HepG2 (cell line): ENCODE results near the gene ANKRD6. TPM values are rescaled to one million over a fixed set of nuclear protein-coding genes. Genes with fewer than 3 reads are reported as not detected.

Source experiments
- CHD2 ChIP-seq: IDR thresholded peaks from 2 replicates; pipeline ENCODE4 v1.6.1; 2011; ENCODE audit warnings: low read depth, low read length, improper control_type of control experiment
- HCFC1 ChIP-seq: fragments of 150-350 bp; IDR thresholded peaks from 2 replicates; pipeline ENCODE4 v1.6.1; 2014; ENCODE audit warnings: low read depth, low read length
- MAFK ChIP-seq, 2 experiments: IDR thresholded peaks in 1 of 2; conservative IDR thresholded peaks in 1 of 2; 2 replicates each; pipeline ENCODE4 v1.6.1; 2011; ENCODE audit warnings: improper control_type of control experiment in 2 of 2, low read length in 2 of 2
- MAZ ChIP-seq, 2 experiments: sonication (generic) in 1 of 2; formaldehyde crosslinking in 1 of 2; IDR thresholded peaks; 2 replicates each; pipeline versions ENCODE4 v1.5.0 to v1.6.1; 2012 to 2020; ENCODE audit warnings: low read depth in 2 of 2, mild to moderate bottlenecking in 2 of 2, borderline replicate concordance in 1 of 2, improper control_type of control experiment in 1 of 2, low read length in 1 of 2, missing genetic modification reagents in 1 of 2, moderate library complexity in 1 of 2
- POLR2AphosphoS5 ChIP-seq: IDR thresholded peaks from 2 replicates; pipeline ENCODE4 v1.6.1; 2012; ENCODE audit warnings: low read depth, low read length
- TCF7L2 ChIP-seq: IDR thresholded peaks from 2 replicates; pipeline ENCODE4 v1.6.1; 2011; ENCODE audit warnings: mild to moderate bottlenecking, low read depth, low read length, moderate library complexity
- TOPORS ChIP-seq: sonication (generic); formaldehyde crosslinking; IDR thresholded peaks from 2 replicates; pipeline ENCODE4 v1.8.0; 2023; ENCODE audit warnings: mild to moderate bottlenecking, missing genetic modification reagents
- TSC22D2 ChIP-seq: sonication (generic); formaldehyde crosslinking; IDR thresholded peaks from 2 replicates; pipeline ENCODE4 v1.5.1; 2020; ENCODE audit warnings: missing genetic modification reagents, mild to moderate bottlenecking, borderline replicate concordance
- WIZ ChIP-seq: sonication (generic); formaldehyde crosslinking; IDR thresholded peaks from 2 replicates; pipeline ENCODE4 v1.5.1; 2020; ENCODE audit warnings: mild to moderate bottlenecking, missing genetic modification reagents
- ZFP41 ChIP-seq: sonication (generic); formaldehyde crosslinking; IDR thresholded peaks from 2 replicates; pipeline ENCODE4 v1.4.0; 2020; ENCODE audit warnings: mild to moderate bottlenecking, missing genetic modification reagents, borderline replicate concordance
- ZFX ChIP-seq: sonication (generic); formaldehyde crosslinking; IDR thresholded peaks from 2 replicates; pipeline ENCODE4 v1.4.0; 2020; ENCODE audit warnings: mild to moderate bottlenecking, low read depth, missing genetic modification reagents, moderate library complexity
- ZNF251 ChIP-seq: sonication (generic); formaldehyde crosslinking; IDR thresholded peaks from 2 replicates; pipeline ENCODE4 v1.9.0; 2021; ENCODE audit warnings: mild to moderate bottlenecking, missing genetic modification reagents
- ZNF253 ChIP-seq: sonication (generic); formaldehyde crosslinking; IDR thresholded peaks from 2 replicates; pipeline ENCODE4 v1.8.0; 2022; ENCODE audit warnings: mild to moderate bottlenecking, missing genetic modification reagents, borderline replicate concordance
- ZNF329 ChIP-seq: sonication (generic); formaldehyde crosslinking; IDR thresholded peaks from 2 replicates; pipeline ENCODE4 v1.9.0; 2021; ENCODE audit warnings: low read depth, mild to moderate bottlenecking, missing genetic modification reagents
- ZNF451 ChIP-seq: sonication (generic); formaldehyde crosslinking; IDR thresholded peaks from 2 replicates; pipeline ENCODE4 v1.5.0; 2020; ENCODE audit warnings: mild to moderate bottlenecking, missing genetic modification reagents
- ZNF496 ChIP-seq: sonication (generic); formaldehyde crosslinking; IDR thresholded peaks from 2 replicates; pipeline ENCODE4 v1.8.1; 2023; ENCODE audit warnings: mild to moderate bottlenecking, moderate library complexity, missing genetic modification reagents; ENCODE audit not compliant: insufficient replicate concordance
- polyA plus RNA-seq, 8 experiments: library from polyadenylated mRNA; depleted of rRNA in 3 of 8; stranded (reverse) in 7 of 8; unstranded in 1 of 8; fragments of >200 nt; fragmentation: Illumina TruSeq in 4 of 8; extraction: Trizol in 4 of 8; gene quantifications; 2 replicates each; pipeline versions ENCODE4 v1.2.1 to v1.2.3, GENCODE V29; 2011 to 2016; ENCODE audit warnings: low read depth in 4 of 8, missing spikeins in 1 of 8, mixed read lengths in 1 of 8; ENCODE audit not compliant: insufficient read depth in 1 of 8
- total RNA-seq, 5 experiments: library from RNA; depleted of rRNA; stranded (reverse); fragments of >200 nt; fragmentation: Illumina TruSeq; extraction: Trizol; gene quantifications; 2 replicates each; pipeline ENCODE4 v1.2.3, GENCODE V29; 2016; ENCODE audit warnings: low read depth in 1 of 5
- TF ChIP-seq, protein P1 (sequence below): sonication (generic); formaldehyde crosslinking; IDR thresholded peaks from 2 replicates; pipeline ENCODE4 v1.4.0; 2020; ENCODE audit warnings: missing genetic modification reagents, mild to moderate bottlenecking, borderline replicate concordance
- TF ChIP-seq, protein P2 (sequence below): sonication (generic); formaldehyde crosslinking; IDR thresholded peaks from 2 replicates; pipeline ENCODE4 v1.4.0; 2020; ENCODE audit warnings: mild to moderate bottlenecking, missing genetic modification reagents
- TF ChIP-seq, protein P3 (sequence below): sonication (generic); formaldehyde crosslinking; IDR thresholded peaks from 2 replicates; pipeline ENCODE4 v1.5.1; 2020; ENCODE audit warnings: mild to moderate bottlenecking, missing genetic modification reagents, borderline replicate concordance
- TF ChIP-seq, protein P4 (sequence below): sonication (generic); formaldehyde crosslinking; conservative IDR thresholded peaks from 2 replicates; pipeline ENCODE4 v1.4.0; 2020; ENCODE audit warnings: missing genetic modification reagents

Gene ANKRD6
- total and polyA plus RNA-seq, 2 of the 13 experiments (the other 11 are each of a cell fraction or from before 2014, with no cell fraction given): 0.18 to 0.36 TPM

DNA sequence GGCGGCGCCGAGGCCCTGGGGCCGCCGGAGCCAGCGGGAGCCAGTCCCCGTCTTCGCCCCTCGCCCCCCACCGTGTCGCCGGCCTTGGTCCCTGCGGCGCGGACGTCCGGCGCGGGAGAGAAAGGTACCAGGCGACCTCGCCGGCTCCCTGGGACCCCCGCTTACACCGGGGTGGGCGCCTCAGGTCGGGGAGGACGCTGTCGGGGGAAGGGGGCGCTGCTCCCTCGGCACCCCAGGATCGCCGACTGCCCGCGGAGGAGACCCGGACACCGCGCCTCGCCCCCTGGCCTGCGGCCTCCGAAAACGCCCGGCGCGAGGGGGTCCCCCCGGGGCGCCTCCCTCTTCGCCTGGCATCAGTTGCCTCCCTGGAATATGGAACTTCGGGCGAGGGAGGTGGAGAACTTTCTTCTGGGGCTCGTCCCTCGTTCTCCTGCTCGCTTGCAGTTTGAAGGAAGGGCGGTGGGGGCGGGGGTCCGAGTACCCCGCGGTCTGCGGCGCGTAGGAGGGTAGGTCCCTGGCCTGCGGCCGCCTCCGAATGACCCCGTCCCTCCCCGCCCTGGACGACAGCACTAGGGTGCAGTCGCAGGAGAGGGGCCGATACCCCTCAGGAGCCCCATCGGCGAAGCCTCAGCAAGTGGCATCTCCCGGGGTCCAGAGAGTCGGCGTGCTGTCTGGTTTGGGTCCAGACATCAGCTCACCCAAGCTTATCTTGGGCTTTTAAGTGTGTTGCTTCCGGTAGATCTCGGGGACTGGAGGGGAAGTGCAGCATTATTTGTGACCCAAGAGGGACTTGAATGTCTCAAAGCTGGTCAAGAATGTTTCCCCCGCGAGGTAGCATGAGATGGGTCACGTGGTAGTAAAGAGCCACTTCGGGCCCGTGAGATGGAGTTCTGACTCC is 549 bp downstream of the ANKRD6 start (continued):
- no peak for TF ChIP-seq WIZ (CRISPR knock-in tag)
- no peak for TF ChIP-seq MAFK (conservative IDR thresholded peaks at IDR 0.05 in 1 of 2, IDR thresholded peaks at IDR 0.05 in 1 of 2; ENCODE audit: low read length in 2 of 2)
- no peak for TF ChIP-seq MAZ (IDR thresholded peaks at IDR 0.05; ENCODE audit: borderline replicate concordance, low read depth, low read length)
- 0 out of 2 replicates have a peak, but pooled peaks have one; percentile 5 for TF ChIP-seq MAZ (CRISPR knock-in tag; IDR thresholded peaks at IDR 0.05; ENCODE audit: low read depth)
- TF ChIP-seq, protein P1, sequence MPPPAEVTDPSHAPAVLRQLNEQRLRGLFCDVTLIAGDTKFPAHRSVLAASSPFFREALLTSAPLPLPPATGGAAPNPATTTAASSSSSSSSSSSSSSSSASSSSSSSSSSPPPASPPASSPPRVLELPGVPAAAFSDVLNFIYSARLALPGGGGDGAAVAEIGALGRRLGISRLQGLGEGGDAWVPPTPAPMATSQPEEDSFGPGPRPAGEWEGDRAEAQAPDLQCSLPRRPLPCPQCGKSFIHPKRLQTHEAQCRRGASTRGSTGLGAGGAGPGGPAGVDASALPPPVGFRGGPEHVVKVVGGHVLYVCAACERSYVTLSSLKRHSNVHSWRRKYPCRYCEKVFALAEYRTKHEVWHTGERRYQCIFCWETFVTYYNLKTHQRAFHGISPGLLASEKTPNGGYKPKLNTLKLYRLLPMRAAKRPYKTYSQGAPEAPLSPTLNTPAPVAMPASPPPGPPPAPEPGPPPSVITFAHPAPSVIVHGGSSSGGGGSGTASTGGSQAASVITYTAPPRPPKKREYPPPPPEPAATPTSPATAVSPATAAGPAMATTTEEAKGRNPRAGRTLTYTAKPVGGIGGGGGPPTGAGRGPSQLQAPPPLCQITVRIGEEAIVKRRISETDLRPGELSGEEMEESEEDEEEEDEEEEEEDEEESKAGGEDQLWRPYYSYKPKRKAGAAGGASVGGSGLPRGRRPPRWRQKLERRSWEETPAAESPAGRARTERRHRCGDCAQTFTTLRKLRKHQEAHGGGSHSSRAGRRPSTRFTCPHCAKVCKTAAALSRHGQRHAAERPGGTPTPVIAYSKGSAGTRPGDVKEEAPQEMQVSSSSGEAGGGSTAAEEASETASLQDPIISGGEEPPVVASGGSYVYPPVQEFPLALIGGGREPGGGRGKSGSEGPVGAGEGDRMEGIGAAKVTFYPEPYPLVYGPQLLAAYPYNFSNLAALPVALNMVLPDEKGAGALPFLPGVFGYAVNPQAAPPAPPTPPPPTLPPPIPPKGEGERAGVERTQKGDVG (CRISPR knock-in tag): no peak
- no peak for TF ChIP-seq ZNF253
- TF ChIP-seq ZNF496 (CRISPR knock-in tag): no peak
- TF ChIP-seq, protein P2, sequence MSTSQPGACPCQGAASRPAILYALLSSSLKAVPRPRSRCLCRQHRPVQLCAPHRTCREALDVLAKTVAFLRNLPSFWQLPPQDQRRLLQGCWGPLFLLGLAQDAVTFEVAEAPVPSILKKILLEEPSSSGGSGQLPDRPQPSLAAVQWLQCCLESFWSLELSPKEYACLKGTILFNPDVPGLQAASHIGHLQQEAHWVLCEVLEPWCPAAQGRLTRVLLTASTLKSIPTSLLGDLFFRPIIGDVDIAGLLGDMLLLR (CRISPR knock-in tag): no peak
- no peak for TF ChIP-seq ZNF251
- TF ChIP-seq TOPORS (CRISPR knock-in tag): no peak
- TF ChIP-seq, protein P3, sequence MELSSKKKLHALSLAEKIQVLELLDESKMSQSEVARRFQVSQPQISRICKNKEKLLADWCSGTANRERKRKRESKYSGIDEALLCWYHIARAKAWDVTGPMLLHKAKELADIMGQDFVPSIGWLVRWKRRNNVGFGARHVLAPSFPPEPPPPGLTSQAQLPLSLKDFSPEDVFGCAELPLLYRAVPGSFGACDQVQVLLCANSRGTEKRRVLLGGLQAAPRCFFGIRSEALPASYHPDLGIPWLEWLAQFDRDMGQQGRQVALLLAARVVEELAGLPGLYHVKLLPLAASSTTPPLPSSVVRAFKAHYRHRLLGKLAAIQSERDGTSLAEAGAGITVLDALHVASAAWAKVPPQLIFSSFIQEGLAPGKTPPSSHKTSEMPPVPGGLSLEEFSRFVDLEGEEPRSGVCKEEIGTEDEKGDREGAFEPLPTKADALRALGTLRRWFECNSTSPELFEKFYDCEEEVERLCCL: no peak
- TF ChIP-seq HCFC1: no peak
- TF ChIP-seq POLR2AphosphoS5: no peak
- TF ChIP-seq TCF7L2: no peak
- TF ChIP-seq ZFP41 (CRISPR knock-in tag): no peak
- TF ChIP-seq ZNF329: 0 out of 2 replicates have a peak, but pooled peaks have one; percentile 34
- TF ChIP-seq ZFX: 0 out of 2 replicates have a peak, but pooled peaks have one; percentile 1
- TF ChIP-seq, protein P4, sequence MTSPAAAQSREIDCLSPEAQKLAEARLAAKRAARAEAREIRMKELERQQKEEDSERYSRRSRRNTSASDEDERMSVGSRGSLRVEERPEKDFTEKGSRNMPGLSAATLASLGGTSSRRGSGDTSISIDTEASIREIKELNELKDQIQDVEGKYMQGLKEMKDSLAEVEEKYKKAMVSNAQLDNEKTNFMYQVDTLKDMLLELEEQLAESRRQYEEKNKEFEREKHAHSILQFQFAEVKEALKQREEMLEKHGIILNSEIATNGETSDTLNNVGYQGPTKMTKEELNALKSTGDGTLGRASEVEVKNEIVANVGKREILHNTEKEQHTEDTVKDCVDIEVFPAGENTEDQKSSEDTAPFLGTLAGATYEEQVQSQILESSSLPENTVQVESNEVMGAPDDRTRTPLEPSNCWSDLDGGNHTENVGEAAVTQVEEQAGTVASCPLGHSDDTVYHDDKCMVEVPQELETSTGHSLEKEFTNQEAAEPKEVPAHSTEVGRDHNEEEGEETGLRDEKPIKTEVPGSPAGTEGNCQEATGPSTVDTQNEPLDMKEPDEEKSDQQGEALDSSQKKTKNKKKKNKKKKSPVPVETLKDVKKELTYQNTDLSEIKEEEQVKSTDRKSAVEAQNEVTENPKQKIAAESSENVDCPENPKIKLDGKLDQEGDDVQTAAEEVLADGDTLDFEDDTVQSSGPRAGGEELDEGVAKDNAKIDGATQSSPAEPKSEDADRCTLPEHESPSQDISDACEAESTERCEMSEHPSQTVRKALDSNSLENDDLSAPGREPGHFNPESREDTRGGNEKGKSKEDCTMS (CRISPR knock-in tag): no peak
- no peak for TF ChIP-seq TSC22D2
- TF ChIP-seq CHD2: no peak
- no peak for TF ChIP-seq ZNF451 (CRISPR knock-in tag)
